Peyer's patch (tissue), 4 donors: ENCODE results near the gene PATJ. TPM values are rescaled to one million over a fixed set of nuclear protein-coding genes. Genes with fewer than 3 reads are reported as not detected.

Experiments
- DNase-seq, 3 donors: peaks; one replicate each; pipeline ENCODE4 v3.0.0-alpha.2; 2017 to 2019
- H3K27ac ChIP-seq, 4 donors: fragments of 200-600 bp; sonication (generic); one replicate each; pipeline ENCODE4 v1.5.1; 2016 to 2019
- H3K27me3 ChIP-seq, 2 donors: fragments of 200-600 bp; sonication (generic); one replicate each; pipeline ENCODE4 v1.5.1; 2019
- H3K36me3 ChIP-seq, 3 donors: fragments of 200-600 bp; sonication (generic); one replicate each; pipeline ENCODE4 v1.5.1; 2016 to 2019
- H3K4me1 ChIP-seq, 4 donors: fragments of 200-600 bp; sonication (generic); one replicate each; pipeline ENCODE4 v1.5.1; 2016 to 2019
- H3K4me3 ChIP-seq, 4 donors: fragments of 200-600 bp; sonication (generic); 1 replicate in 3 of 4; 2 replicates in 1 of 4; pipeline ENCODE4 v1.5.1; 2016 to 2019; ENCODE audit warnings: mild to moderate bottlenecking in 1 of 4
- H3K9me3 ChIP-seq, 4 donors: fragments of 200-600 bp; sonication (generic); one replicate each; pipeline ENCODE4 v1.5.1; 2016 to 2019; ENCODE audit warnings: mild to moderate bottlenecking in 1 of 4
- POLR2A ChIP-seq, 2 donors: fragments of 450-650 bp; IDR thresholded peaks; one replicate each; pipeline ENCODE4 v1.5.1; 2017; ENCODE audit warnings: antibody characterized with exemption in 2 of 2, mild to moderate bottlenecking in 2 of 2, moderate library complexity in 2 of 2
- total RNA-seq, 4 donors: library from RNA; depleted of rRNA; stranded (reverse); fragments of >200 nt; gene quantifications; one replicate each; pipeline ENCODE4 v1.1.0, GENCODE V29; 2016
- TF ChIP-seq, protein P1 (sequence below), 6 experiments: fragments of 450-650 bp in 4 of 6; fragments of 200-600 bp in 2 of 6; sonication (generic) in 1 of 6; IDR thresholded peaks; one replicate each; pipeline ENCODE4 v1.5.1; 2017 to 2019; ENCODE audit warnings: antibody characterized with exemption in 6 of 6, mild to moderate bottlenecking in 3 of 6, moderate library complexity in 1 of 6

The PATJ gene
- total RNA-seq, 4 donors from 2014 or later, result 142 to 153 (median 153) TPM

DNA sequence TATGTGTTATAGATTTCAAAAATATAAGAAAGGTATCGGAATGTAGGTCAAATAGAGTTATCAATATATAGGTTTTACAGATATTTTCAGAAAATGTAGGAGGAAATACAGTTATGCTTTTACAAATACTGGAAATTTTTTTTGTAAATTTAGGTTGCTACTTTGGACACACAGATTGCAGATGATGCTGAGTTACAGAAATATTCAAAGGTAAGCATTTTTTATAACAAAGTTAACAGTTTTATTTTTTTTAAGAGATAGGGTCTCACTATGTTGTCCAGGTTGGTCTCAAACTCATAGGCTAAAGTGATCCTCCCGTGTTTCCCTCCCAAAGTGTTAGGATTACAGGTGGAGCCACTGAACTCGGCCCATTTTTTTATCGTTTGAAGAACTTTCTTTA is 66.0 kb downstream of the PATJ start:
- Histone ChIP-seq H3K27me3 (no peaks in the 10 kb centered on the region), H3K27ac (no peak overlapping the region), H3K4me3 (no peak overlapping the region), H3K9me3 (no peaks in the 10 kb centered on the region), H3K36me3 (peaks cover 0 to 26% (median 0%) of the 10 kb centered on the region in 3 donors), H3K4me1 (no peaks in the 10 kb centered on the region)
- no peak for DNase-seq
- TF ChIP-seq, protein P1, sequence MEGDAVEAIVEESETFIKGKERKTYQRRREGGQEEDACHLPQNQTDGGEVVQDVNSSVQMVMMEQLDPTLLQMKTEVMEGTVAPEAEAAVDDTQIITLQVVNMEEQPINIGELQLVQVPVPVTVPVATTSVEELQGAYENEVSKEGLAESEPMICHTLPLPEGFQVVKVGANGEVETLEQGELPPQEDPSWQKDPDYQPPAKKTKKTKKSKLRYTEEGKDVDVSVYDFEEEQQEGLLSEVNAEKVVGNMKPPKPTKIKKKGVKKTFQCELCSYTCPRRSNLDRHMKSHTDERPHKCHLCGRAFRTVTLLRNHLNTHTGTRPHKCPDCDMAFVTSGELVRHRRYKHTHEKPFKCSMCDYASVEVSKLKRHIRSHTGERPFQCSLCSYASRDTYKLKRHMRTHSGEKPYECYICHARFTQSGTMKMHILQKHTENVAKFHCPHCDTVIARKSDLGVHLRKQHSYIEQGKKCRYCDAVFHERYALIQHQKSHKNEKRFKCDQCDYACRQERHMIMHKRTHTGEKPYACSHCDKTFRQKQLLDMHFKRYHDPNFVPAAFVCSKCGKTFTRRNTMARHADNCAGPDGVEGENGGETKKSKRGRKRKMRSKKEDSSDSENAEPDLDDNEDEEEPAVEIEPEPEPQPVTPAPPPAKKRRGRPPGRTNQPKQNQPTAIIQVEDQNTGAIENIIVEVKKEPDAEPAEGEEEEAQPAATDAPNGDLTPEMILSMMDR (IDR thresholded peaks at IDR 0.05), result no peak
- TF ChIP-seq POLR2A (IDR thresholded peaks at IDR 0.05), result no peak

DNA sequence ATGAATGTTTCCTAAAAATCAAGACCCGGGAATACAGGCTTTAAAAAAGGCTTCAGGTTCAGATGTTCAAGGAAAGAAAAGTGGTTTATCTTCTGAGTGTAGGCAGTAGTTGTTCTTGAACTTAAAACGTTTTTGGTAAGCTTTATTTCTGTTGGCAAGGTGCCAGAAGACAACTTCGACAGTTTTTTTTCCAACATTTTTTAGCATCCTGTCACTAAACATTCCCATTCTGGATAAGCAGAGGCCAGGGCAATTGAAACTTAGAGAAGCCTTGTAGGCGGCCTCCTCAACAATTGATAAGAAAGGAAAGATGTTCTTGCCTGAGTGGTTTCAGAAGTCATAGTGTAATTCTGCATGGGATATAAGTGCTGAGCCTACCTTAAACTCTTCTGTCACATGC is 66.7 kb downstream of the PATJ start:
- TF ChIP-seq, protein P1 (IDR thresholded peaks at IDR 0.05), result no peak
- no peak for TF ChIP-seq POLR2A (IDR thresholded peaks at IDR 0.05)
- no peaks in the 10 kb centered on the region for H3K4me1 ChIP-seq
- DNase-seq, result no peak
- no peaks in the 10 kb centered on the region for H3K9me3 ChIP-seq
- no peak overlapping the region for H3K27ac ChIP-seq
- H3K27me3 ChIP-seq, result no peaks in the 10 kb centered on the region
- peaks cover 0 to 22% (median 0%) of the 10 kb centered on the region in 3 donors for H3K36me3 ChIP-seq
- no peak overlapping the region for H3K4me3 ChIP-seq

DNA sequence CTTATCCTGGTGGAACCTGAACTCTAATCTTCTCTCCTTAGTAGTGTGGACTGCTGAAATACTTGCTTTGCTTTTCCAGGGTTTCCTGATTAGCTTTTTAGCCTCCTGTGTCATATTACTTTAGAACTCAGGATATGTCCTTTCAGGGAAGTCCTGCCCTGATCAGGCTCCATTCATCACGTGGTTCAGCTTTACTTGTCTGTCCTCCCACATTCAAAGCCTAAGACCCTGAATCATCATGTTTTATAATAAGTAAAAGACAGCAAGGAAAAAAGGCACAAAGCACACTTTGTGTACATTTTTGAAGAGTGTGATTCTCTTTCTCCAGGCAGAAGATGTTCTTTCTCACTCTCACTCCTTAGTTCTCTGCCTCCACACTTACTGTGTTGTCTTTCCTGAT is 70.6 kb downstream of the PATJ start:
- Histone ChIP-seq H3K27me3 (no peaks in the 10 kb centered on the region), H3K27ac (no peak overlapping the region)
- TF ChIP-seq POLR2A (IDR thresholded peaks at IDR 0.05), result no peak
- TF ChIP-seq, protein P1 (IDR thresholded peaks at IDR 0.05), result no peak

DNA sequence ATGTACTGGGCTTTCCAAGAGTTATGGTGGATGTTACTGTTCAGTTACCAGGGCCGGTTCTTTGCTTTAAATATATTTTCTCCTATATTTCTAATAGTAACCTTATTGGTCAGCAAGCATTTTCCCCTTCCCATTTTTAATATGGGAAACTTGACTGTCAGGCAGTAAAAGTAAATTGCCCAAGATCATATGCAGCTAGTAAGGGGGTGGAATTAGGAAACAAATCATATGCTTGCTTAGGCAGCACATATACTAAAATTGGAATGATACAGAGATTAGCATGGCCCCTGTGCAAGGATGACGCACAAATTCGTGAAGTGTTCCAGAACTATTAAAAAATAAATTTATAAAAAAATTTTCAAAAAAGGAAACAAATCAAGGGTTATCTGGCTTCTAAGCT is 73.9 kb downstream of the PATJ start:
- no peaks in the 10 kb centered on the region for H3K9me3 ChIP-seq
- no peak overlapping the region for H3K4me3 ChIP-seq
- no peak for DNase-seq
- no peak overlapping the region for H3K27ac ChIP-seq
- no peaks in the 10 kb centered on the region for H3K27me3 ChIP-seq
- no peaks in the 10 kb centered on the region for H3K4me1 ChIP-seq
- H3K36me3 ChIP-seq, result peaks cover 0 to 35% (median 0%) of the 10 kb centered on the region in 3 donors
- TF ChIP-seq, protein P1 (IDR thresholded peaks at IDR 0.05), result no peak
- TF ChIP-seq POLR2A (IDR thresholded peaks at IDR 0.05), result no peak

More for the DNA sequence above, 70.6 kb downstream of the PATJ start:
- no peak overlapping the region for H3K4me3 ChIP-seq
- no peak for DNase-seq
- H3K36me3 ChIP-seq, result peaks cover 0 to 28% (median 0%) of the 10 kb centered on the region in 3 donors
- no peaks in the 10 kb centered on the region for H3K9me3 ChIP-seq
- no peaks in the 10 kb centered on the region for H3K4me1 ChIP-seq

DNA sequence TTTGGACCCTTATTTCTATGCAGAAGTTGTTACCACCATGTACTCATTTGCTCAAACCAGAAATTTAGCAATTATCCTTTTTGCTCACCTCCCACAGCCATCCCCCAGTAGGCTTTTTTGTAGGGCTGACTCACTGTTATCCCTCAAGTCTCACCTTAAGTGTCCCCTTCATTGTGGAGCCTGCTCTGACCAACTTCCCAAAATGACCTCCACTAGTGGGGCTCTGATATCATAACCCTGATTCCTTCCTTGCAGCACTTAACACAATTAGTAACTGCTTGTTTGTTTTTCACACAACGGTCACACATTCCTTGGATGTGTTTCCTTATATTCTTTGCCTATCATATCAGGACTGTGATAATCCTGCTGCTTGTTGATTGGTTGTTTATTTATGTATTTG is 76.7 kb downstream of the PATJ start:
- H3K9me3 ChIP-seq, result no peaks in the 10 kb centered on the region
- H3K27ac ChIP-seq, result no peak overlapping the region
- H3K36me3 ChIP-seq, result peaks cover 0 to 55% (median 0%) of the 10 kb centered on the region in 3 donors
- DNase-seq, result no peak
- H3K4me3 ChIP-seq, result no peak overlapping the region
- no peak for TF ChIP-seq POLR2A (IDR thresholded peaks at IDR 0.05)
- TF ChIP-seq, protein P1 (IDR thresholded peaks at IDR 0.05), result no peak
- H3K27me3 ChIP-seq, result no peaks in the 10 kb centered on the region
- H3K4me1 ChIP-seq, result no peaks in the 10 kb centered on the region

DNA sequence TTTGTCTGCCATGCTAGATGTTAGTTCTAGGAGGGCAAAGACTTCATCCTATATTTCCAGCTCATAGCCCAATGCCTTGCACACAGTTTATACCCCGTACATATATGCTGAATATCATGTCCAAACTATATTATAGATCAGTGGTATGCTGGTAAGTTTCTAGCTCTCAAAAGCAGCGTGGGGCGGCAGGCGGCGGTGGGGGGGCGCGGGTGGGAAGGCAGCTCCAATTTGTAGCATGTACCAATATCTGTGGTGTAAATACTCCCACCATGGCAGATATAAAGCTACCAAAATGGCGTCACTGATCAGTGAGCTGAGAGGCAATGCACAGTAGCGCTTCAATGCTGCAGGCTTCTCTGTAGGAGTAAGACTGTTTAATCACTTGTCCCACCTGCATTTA is 77.1 kb downstream of the PATJ start:
- no peak overlapping the region for H3K4me3 ChIP-seq
- H3K4me1 ChIP-seq, result no peaks in the 10 kb centered on the region
- H3K27ac ChIP-seq, result no peak overlapping the region
- no peaks in the 10 kb centered on the region for H3K9me3 ChIP-seq
- H3K27me3 ChIP-seq, result no peaks in the 10 kb centered on the region
- TF ChIP-seq, protein P1 (IDR thresholded peaks at IDR 0.05), result no peak
- TF ChIP-seq POLR2A (IDR thresholded peaks at IDR 0.05), result no peak
- DNase-seq, result no peak
- H3K36me3 ChIP-seq, result peaks cover 0 to 56% (median 0%) of the 10 kb centered on the region in 3 donors
